Measurements from ENCODE around the gene TRIM38.

DNA sequence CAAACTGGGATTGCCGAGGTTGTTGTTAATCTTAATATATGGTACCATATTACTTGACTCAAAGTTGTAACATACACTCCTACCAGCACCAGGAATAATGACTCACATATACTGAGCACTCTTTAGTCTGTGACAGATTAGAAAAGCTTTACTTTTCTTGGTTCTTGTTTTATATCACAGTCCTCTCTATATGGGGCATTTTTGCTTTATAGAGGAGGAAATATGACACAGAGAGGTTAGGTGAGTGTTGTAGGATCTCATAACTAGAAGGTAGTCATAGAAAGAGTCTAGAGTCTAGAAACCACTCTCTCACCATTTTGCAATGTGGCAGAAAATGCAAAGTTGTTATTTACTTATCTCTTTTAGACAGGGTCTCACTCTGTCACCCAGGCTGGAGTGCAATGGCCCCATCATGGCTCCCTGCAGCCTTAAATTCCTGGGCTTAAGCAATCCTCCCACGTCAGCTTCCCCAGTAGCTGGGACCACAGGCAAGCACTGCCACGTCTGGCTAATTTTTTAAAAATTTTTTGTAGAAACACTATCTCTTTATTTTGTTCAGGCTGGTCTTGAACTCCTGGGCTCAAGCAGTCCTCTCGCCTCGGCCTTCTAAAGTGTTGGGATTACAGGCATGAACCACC is 13.4 kb downstream of the TRIM38 start:
- TF ChIP-seq POLR2A (IDR thresholded peaks at IDR 0.05) = no peak
- TF ChIP-seq, protein P1, sequence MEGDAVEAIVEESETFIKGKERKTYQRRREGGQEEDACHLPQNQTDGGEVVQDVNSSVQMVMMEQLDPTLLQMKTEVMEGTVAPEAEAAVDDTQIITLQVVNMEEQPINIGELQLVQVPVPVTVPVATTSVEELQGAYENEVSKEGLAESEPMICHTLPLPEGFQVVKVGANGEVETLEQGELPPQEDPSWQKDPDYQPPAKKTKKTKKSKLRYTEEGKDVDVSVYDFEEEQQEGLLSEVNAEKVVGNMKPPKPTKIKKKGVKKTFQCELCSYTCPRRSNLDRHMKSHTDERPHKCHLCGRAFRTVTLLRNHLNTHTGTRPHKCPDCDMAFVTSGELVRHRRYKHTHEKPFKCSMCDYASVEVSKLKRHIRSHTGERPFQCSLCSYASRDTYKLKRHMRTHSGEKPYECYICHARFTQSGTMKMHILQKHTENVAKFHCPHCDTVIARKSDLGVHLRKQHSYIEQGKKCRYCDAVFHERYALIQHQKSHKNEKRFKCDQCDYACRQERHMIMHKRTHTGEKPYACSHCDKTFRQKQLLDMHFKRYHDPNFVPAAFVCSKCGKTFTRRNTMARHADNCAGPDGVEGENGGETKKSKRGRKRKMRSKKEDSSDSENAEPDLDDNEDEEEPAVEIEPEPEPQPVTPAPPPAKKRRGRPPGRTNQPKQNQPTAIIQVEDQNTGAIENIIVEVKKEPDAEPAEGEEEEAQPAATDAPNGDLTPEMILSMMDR (IDR thresholded peaks at IDR 0.05 in 4 of 5, conservative IDR thresholded peaks at IDR 0.05 in 1 of 5) = no peak
